22Rv1 (cell line): ENCODE data around the gene FAF1.

Experiments used
- CTCF ChIP-seq: fragments of 450-650 bp; IDR thresholded peaks from 2 replicates; pipeline ENCODE4 v1.5.1; 2017; ENCODE audit warnings: mild to moderate bottlenecking
- ZFX ChIP-seq: fragments of 450-650 bp; IDR thresholded peaks from 2 replicates; pipeline ENCODE4 v1.6.1; 2017; ENCODE audit warnings: antibody characterized with exemption, borderline replicate concordance

- TF ChIP-seq CTCF = no peak
- no peak for TF ChIP-seq ZFX
Observed at GRCh38 chr1:50453266-50453665, 506.8 kb downstream of the FAF1 start.
